ENCODE measurements around the gene BLOC1S3. TPM values are rescaled to one million over a fixed set of nuclear protein-coding genes. Genes with fewer than 3 reads are reported as not detected.

The BLOC1S3 gene, protein sequence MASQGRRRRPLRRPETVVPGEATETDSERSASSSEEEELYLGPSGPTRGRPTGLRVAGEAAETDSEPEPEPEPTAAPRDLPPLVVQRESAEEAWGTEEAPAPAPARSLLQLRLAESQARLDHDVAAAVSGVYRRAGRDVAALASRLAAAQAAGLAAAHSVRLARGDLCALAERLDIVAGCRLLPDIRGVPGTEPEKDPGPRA
- 15.6 and 21.3 TPM in 2 replicates for total RNA-seq

DNA sequence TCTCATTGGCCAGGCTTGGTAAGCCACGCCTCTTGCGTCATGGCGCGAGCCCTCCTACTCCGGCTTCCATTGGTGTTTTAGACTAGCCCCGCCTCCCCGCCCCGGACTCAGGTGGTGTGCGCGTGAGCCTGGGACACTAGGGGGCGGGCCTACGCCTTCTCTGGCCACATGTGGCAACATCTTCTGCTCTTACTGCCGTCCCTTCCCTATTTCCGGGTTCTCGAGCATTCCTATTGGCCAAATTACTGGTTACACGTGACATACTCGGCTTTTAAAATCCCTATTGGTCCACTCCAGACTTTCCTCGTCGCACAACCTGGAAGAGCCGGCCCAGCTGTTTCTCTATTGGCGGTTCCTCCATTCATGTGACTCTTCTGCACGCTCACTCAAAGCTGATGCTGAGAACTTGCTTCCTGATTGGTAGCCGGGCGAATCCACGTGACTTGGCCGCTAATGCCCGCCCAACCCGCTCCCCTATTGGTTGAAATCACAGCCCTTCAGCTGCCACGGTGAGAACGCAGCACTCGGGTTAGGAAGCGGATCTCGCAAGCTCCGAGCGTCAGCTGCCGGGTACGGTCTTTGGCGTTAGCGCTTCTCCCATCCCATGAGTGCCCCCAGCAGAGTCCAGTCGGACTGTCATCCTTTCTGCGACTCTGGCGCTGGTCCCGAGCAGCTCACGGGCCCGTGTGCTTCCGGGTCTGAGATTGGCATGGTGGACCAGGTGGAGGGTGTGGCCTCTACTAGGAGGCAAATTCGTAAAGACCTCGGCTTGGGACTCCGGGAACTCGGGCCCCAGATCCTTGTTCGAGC, at the start of gene BLOC1S3:
Gene BLOC1S3, plus strand, starts transcription at position 523 of the 810 bp plus-strand sequence. CDS start 513 bp downstream, outside the sequence.
- peak; percentile 99 for DNase-seq (ENCODE audit: extremely low read depth, low read depth, low spot score)

- DNase-seq (ENCODE audit: extremely low read depth, low read depth, low spot score) = no peak
These were observed 49.8 kb upstream of the BLOC1S3 start for GRCh38 chr19:45128806-45129205.

- DNase-seq (ENCODE audit: extremely low read depth, low read depth, low spot score) = no peak
These were observed 48.3 kb upstream of the BLOC1S3 start for GRCh38 chr19:45130236-45130635.

DNA sequence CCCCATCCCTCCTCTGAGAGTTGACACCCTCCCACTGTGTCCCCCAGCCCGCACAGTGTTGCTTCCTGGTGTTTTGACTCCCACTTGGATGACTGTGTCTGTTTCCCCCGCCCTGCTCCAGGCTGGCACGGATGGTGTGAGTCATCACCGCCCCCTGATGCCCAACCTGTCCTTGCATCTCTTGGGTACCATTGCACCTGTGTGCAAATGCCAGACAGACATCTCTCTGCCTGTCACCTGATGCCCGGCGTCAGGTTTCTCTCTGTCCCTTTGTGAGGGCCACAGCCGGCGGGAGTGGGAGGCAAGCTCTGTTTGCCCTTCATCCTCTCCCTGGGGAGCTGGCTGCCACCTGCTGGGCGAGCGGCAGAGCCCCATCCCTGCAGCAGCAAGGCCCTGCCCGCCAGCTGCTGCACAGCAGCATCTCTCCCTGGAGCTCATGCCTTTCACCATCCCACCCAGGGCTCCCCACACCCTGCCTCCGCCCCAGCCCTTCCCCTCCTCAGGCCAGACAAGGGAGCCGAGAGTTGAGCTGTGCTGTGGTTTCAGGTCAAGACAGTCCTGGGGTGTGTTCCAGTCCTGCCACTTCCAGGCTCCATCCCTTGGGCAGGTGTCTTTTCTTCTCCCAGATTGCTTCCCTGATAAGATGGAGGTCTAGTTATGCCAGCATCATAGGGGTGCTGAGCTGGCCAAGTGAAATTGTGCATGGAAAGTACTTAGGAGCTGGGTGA, 47.5 kb upstream of the BLOC1S3 start:
- no peak for DNase-seq (ENCODE audit: extremely low read depth, low read depth, low spot score)

- DNase-seq (ENCODE audit: extremely low read depth, low read depth, low spot score) = no peak
These were observed 44.9 kb upstream of the BLOC1S3 start for GRCh38 chr19:45133661-45134060.

DNA sequence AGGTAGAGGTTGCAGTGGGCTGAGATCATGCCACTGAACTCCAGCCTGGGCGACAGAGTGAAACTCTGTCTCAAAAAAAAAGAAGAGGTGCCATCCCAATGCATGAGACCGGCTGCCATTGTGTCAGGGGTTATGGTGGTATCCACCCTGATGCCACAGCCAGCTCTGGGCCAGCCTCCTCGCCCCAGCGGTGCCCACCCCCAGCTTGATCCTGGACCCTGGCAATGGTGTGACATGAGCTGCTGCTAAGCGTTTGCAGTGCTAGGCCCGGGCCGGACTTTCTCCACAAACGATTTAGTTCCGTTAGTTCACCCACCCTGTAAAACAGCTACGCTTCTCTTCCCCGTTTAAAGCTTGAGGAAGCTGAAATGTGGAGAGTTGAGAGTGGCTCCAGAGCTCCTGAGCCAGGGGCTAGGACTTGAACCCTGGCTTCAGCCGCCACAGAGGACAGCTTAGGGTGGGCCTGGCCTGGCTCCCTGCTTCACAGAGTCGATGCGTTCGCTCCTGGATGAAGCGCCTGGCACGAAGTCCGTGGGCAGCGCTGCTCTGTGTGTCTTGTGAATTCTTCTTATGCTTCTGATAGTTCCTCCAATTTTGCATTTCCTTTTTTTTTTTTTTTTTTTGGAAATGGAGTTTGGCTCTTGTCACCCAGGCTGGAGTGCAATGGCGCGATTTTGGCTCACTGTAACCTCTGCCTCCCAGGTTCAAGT, 43.3 kb upstream of the BLOC1S3 start:
- DNase-seq (ENCODE audit: extremely low read depth, low read depth, low spot score) = no peak

- no peak for DNase-seq (ENCODE audit: extremely low read depth, low read depth, low spot score)
These were observed 41.9 kb upstream of the BLOC1S3 start for GRCh38 chr19:45136507-45137178.

- no peak for DNase-seq (ENCODE audit: extremely low read depth, low read depth, low spot score)
These were observed 41.3 kb upstream of the BLOC1S3 start for GRCh38 chr19:45137179-45137761.

DNA sequence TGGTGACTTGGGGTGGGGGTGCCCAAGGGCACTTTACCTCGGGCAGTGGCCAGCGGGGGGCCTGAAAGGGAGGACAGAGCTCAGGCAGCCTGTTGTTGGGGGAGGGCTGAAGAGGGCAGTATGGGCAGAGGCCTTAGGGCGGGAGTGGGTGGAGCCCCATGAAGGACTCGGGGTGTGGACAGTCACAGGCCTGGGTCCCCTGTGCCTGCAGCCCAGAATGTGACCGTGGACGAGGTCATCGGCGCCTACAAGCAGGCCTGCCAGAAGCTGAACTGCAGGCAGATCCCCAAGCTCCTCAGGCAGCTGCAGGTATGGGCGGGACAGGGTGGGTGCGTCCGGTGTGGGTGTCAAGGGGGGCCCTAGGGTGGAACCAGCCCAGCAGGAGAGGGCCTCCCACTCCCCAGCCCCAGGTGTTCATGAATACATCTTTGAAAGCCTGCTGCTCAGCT, 40.3 kb upstream of the BLOC1S3 start:
- DNase-seq (ENCODE audit: extremely low read depth, low read depth, low spot score) = no peak

DNA sequence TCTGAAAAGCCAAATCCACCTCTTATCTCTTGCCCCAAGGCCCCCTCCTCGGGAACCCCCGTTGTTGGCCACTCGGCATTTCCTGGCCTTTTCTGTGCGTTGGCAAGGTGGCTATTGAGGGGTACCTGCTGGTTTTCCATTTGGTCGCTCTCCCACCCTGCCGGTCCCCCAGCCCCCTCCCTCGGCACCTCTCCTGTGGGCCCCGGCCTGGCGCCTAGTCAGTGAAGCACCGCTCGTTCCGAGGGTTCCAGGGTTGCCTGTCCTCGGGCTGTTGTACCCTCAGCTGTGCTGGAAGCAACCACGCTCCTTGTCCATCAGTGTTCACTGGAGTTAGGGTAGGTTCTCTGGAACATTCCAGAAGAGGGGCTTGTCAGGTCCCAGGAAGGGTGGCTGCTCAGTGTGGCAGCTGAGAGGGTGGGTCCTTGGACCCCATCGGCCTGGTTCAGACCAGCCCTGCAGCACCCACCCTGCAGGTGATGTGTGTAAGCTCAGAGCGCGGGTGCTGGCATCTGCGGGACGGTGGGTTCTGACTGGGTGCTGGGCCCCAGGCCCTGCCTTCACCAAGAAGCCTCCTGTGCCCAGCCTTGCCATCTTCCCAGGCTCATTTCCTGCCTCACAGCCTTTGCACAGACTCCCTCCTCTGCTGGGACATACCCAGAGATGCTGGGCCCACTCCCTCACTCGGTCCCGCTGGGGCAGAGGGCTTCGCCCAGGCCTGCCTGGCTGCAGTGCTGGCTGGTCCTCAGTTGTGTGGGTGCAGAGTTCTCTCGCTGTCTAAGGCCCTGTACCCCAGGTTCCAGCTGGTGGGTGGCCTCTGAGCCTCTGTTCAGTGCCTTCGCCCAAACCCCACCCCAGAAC, 39.1 kb upstream of the BLOC1S3 start:
- DNase-seq (ENCODE audit: extremely low read depth, low read depth, low spot score) = no peak

GRCh38 chr19:45140144-45140503, 38.5 kb upstream of the BLOC1S3 start:
- DNase-seq (ENCODE audit: extremely low read depth, low read depth, low spot score) = no peak

- DNase-seq (ENCODE audit: extremely low read depth, low read depth, low spot score) = no peak
These were observed 38.1 kb upstream of the BLOC1S3 start for GRCh38 chr19:45140533-45140932.

- DNase-seq (ENCODE audit: extremely low read depth, low read depth, low spot score) = no peak
These were observed 37.2 kb upstream of the BLOC1S3 start for GRCh38 chr19:45141203-45141900.

DNA sequence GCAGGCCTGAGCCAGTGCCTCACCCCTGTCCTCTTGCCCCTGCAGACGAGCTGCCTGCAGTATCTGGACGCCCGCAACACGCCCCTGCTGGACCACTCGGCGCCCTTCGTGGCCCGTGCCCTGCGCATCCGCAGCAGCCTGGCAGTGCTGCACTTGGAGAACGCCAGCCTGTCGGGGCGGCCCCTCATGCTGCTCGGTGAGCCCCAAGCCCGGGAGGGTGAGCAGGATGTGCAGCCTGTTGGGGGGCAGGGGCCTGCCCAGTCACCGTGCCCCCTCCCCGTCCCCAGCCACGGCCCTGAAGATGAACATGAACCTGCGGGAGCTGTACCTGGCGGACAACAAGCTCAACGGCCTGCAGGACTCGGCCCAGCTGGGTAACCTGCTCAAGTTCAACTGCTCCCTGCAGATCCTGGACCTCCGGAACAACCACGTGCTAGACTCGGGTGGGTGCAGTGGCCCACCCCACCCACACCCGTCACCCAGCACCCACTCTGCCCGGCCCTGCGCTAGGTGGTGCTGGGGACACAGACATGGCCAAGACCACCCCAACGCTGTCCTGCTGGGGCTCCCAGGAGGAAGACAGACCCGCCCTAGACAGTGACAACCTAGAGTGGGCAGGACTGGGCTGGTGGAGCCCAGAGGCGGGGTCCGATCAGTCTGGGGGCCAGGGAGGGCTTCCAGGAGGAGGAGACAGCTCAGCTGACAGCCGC, 36.4 kb upstream of the BLOC1S3 start:
- no peak for DNase-seq (ENCODE audit: extremely low read depth, low read depth, low spot score)

- no peak for DNase-seq (ENCODE audit: extremely low read depth, low read depth, low spot score)
These were observed 35.9 kb upstream of the BLOC1S3 start for GRCh38 chr19:45142726-45143110.

GRCh38 chr19:45144431-45145269, 33.9 kb upstream of the BLOC1S3 start:
- no peak for DNase-seq (ENCODE audit: extremely low read depth, low read depth, low spot score)
